CD4-positive, alpha-beta T cell treated with Interferon gamma for 1 hour (primary cell): ENCODE data around the gene CSNK1G1.
"Not testable (repeated sequence)": the region's sequence is repeated elsewhere in the genome, so short reads cannot be mapped to it uniquely, and the experiment has no call there.

Experiments
- DNase-seq: peaks from one replicate; pipeline ENCODE4 v3.0.0-alpha.2; 2020

CSNK1G1 gene

DNA sequence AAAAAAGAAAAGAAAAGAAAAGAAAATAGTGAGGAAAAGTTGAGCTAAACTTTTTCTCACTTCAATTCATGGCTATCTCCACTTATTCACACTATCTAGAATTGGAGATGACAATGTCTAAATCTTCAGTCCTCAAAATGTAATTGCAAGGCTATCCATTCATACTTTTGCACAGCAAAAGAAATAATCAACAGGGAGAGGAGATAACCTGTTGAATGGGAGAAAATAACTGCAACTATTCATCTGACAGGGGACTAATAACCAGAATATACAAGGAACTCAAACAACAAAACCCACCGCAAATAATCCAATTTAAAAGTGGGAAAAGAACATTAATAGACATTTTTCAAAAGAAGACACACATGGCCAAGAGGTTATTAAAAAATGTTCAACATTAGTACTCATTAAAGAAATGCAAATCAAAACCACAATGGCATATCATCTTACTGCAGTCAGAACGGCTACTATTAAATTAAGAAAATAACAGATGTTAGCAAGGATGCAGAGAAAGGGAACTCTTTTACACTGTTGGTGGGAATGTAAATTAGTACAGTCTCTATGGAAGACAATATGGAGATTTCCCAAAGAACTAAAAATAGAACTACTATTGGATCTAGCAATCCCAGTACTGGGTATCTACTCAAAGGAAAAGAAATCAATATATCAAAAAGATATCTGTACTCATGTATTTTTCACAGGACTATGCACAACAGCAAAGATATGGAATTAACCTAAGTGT is 119.6 kb downstream of the CSNK1G1 start:
- no peak for DNase-seq

- no peak for DNase-seq
Measured at GRCh38 chr15:64235552-64235951, 120.4 kb downstream of the CSNK1G1 start.

GRCh38 chr15:64233299-64233698 is 122.7 kb downstream of the CSNK1G1 start:
- DNase-seq: no peak

DNA sequence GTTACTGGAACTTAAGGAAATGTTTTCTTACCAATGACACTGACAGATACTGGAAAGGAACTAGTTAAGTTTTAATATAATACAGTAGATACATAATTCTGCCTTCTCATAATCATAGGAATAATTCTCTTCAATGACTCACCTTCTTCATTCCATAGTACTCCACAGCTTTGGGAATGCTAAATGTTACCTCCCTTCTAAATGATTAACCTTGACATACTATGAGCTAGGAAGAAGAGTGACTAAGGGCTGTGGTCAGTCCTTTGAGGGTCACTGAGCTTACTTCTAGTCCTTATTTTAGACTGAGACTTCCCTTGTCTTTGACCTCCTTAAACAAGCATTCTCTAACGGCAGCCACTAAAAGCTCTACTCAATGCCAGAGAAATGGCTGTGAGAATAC is 123.6 kb downstream of the CSNK1G1 start:
- no peak for DNase-seq

DNA sequence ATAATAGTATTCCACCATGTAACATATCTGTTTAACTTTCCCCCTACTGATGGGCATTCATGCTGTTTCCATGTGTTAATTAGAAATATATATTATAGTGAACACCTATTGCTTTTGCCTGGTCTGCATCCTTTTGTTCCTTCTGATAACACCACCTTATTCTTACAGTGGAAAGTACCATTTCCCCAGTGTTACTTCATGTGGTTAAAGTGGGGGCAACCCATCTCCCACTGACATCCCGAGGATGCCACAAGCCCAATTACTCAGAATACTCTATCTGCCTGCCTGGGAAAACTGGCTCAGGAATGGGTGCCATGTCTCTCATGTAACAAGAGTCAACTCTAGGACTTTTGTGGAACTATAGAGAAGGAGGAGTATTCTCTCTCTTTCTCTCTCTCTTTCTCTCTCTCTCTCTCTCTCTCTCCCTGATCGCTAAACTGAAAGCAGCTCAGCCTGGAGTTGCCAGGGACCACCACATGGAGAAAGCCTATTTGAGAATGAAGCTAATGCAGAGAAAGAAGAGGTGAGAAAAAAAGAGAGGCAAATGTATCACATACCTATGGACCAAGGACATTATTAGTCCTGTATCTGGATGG is 126.7 kb downstream of the CSNK1G1 start:
- DNase-seq: no peak

DNA sequence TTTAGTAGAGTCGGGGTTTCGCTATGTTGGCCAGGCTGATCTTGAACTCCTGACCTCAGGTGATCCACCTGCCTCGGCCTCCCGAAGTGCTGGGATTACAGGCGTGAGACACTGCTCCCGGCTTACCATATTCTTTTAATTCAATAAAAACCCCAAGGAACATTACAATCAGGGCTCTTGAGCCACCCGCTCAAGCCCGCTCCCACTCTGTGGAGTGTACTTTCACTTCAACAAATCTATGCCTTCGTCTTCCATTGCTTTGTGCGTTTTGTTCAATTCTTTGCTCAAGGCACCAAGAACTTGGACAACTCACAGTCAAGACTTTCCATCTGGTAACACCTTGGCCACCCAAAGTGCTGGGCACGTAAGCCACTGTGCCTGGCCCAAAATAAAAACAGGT is 130.2 kb downstream of the CSNK1G1 start:
- DNase-seq: no peak

DNA sequence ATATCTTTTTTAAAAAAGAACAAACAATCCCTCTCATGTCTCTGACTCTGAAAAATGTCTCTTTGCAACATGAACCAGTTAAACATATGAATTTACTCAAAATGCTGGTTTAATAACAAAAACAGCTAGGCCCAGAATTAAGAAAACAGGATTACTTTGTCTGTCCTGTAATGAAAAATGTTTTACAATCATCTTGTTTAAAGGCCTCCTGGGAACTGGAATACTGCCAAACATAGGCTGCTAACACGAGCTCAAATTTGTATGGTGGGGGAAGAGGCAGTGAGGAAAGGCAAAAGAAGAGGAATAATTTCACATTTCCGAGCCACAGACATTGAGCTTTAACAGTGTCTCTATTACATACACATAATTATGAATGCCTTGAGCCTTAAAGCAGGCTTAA is 131.5 kb downstream of the CSNK1G1 start:
- DNase-seq: no peak

- no peak for DNase-seq
Measured at GRCh38 chr15:64223882-64224281, 132.1 kb downstream of the CSNK1G1 start.

GRCh38 chr15:64222573-64223366 is 133.2 kb downstream of the CSNK1G1 start:
- DNase-seq: no peak

DNA sequence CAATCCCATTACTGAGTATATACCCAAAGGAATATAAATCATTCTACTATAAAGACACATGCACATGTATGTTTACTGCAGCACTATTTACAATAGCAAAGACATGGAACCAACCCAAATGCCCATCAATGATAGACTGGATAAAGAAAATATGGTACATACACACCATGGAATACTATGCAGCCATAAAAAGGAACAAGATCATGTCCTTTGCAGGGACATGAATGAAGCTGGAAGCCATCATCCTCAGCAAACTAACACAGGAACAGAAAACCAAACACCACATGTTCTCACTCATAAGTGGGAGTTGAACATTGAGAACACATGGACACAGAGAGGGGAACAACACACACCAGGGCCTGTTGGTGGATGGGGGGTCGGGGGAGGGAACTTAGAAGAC is 134.1 kb downstream of the CSNK1G1 start:
- DNase-seq: not testable (repeated sequence)

DNA sequence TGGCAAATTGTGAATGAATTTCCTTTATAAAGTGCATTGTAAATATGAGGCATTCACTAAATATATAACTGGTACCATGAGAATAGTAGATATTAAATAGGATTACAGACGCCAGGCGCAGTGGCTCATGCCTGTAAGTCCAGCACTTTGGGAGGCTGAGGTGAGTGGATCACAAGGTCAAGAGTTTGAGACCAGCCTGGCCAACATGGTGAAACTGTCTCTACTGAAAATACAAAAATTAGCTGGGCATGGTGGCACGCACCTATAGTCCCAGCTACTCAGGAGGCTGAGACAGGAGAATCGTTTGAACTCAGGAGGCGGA is 138.6 kb downstream of the CSNK1G1 start:
- DNase-seq: not testable (repeated sequence)

DNA sequence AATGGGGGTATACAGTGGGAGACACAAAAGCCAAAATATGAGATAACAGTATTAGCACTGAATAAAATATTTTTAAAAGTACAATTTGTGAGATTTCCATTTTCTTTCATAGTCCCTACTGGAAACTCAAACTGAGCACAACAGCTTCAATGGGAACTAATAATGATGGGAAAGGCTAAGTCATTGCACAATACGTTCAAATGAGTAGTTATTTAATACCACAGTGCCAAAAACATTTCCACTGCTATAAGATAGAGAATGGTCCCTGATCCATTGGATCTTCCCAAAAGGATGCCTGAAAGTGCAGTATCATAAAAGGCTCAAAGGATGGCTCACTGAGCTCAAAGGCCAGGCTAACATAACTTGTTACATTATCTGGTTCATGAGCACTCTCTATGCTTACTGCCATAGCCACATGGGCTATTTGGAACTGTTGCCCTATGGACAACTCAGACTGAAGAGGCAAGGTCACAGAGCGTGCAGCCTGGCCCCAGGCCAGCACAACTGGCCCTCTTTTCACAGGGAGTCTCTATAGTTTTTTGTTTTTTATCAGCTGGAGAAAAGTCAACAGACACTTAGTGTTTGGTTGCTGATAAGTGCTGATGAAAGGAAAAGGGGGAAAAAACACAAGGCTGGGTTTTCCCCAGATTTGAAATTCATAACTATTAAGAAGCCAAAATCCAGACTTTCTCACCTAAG is 139.1 kb downstream of the CSNK1G1 start:
- DNase-seq: no peak

GRCh38 chr15:64216196-64216595 is 139.8 kb downstream of the CSNK1G1 start:
- no peak for DNase-seq

DNA sequence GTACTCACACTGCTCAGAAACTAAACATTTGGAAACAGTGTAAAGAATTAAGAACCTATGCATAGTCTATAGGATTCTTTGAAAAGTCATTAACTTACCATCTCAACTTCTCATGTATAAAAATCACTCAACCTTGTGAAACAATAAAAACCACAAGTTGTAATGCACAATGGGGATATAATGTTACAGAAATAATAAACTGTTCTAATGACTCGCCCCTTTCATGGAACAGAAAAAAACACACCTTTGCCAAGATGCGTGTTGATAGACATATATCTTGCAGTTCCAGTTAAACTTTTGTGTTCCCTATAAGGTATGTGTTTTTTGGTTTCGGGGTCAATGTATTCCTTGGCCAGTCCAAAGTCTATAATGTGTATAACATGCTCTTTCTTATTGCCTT is 142.3 kb downstream of the CSNK1G1 start:
- no peak for DNase-seq

DNA sequence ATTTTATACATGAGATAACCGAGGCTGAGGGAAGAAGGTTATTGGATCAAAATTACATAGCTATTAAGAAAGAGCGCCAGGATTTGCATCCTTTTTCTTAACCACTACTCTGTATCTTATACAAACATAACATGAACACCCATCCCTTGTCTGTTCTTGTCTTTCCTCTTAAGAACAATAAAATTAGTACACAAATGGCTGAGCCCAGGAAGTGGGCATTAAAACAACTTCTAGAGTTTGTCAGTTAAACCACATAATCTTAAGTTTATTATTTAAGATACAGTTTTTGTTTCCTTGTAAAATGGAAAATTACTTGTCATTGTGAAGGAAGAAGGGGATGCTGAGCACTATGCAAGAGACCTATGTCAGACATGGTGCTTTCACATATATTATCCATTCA is 144.3 kb downstream of the CSNK1G1 start:
- DNase-seq: no peak

- no peak for DNase-seq
Measured at GRCh38 chr15:64210371-64210770, 145.6 kb downstream of the CSNK1G1 start.

- no peak for DNase-seq
Measured at GRCh38 chr15:64209680-64210334, 146.2 kb downstream of the CSNK1G1 start.

GRCh38 chr15:64205202-64205601 is 150.8 kb downstream of the CSNK1G1 start:
- no peak for DNase-seq

GRCh38 chr15:64197425-64197824 is 158.5 kb downstream of the CSNK1G1 start:
- no peak for DNase-seq

- no peak for DNase-seq
Measured at GRCh38 chr15:64193971-64194370, 162.0 kb downstream of the CSNK1G1 start.

- no peak for DNase-seq
Measured at GRCh38 chr15:64191971-64192830, 163.8 kb downstream of the CSNK1G1 start.
